GM19351 (cell line): ENCODE measurements around the gene SPATA7.

ENCODE experiments used
- ATAC-seq: cut with Tn5 transposase; IDR thresholded peaks from one replicate; pipeline ENCODE4 v1.9.1; 2021; ENCODE audit warnings: mild to moderate bottlenecking, moderate library complexity; ENCODE audit not compliant: unreplicated experiment

SPATA7 gene

GRCh38 chr14:88481059-88481458, 95.6 kb downstream of the SPATA7 start:
- no peak for ATAC-seq

- no peak for ATAC-seq
Measured at GRCh38 chr14:88481794-88482193, 96.3 kb downstream of the SPATA7 start.

GRCh38 chr14:88482524-88482923, 97.1 kb downstream of the SPATA7 start:
- no peak for ATAC-seq
